OCI-LY1 (cell line): ENCODE results near the gene SUPT20HL2.

Experiments used
- EZH2 ChIP-seq: fragments of 200-600 bp; sonication (generic), shearing (Covaris generic); IDR thresholded peaks from 2 replicates; pipeline ENCODE4 v1.8.0; 2017; ENCODE audit warnings: borderline replicate concordance, mixed run types, mild to moderate bottlenecking, antibody characterized with exemption, low read length, moderate library complexity, mixed read lengths
- TF ChIP-seq, protein P1 (sequence below): fragments of 200-600 bp; sonication (generic), shearing (Covaris generic); IDR thresholded peaks from 2 replicates; pipeline ENCODE4 v1.5.1; 2017; ENCODE audit warnings: mild to moderate bottlenecking, antibody characterized with exemption, low read length, moderate library complexity, mixed read lengths

DNA sequence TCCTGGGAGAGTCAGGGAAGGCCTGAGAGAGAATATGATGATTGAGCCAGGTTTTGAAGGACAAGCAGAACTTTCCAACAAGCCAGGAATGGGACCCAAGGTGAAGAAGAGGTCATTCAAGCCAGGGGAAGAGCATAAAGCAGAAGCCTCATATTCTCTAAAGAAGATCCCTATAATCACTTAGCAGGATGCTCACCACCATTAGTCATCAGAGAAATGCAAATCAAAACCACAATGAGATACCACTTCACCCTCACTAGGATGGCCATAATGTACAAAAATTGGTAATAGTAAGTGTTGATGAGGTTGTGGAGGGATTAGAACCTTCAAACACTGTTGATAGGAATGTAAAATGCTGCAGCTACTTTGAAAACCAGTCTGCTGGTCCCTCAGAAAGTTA lies 26.0 kb upstream of the SUPT20HL2 start:
- TF ChIP-seq, protein P1, sequence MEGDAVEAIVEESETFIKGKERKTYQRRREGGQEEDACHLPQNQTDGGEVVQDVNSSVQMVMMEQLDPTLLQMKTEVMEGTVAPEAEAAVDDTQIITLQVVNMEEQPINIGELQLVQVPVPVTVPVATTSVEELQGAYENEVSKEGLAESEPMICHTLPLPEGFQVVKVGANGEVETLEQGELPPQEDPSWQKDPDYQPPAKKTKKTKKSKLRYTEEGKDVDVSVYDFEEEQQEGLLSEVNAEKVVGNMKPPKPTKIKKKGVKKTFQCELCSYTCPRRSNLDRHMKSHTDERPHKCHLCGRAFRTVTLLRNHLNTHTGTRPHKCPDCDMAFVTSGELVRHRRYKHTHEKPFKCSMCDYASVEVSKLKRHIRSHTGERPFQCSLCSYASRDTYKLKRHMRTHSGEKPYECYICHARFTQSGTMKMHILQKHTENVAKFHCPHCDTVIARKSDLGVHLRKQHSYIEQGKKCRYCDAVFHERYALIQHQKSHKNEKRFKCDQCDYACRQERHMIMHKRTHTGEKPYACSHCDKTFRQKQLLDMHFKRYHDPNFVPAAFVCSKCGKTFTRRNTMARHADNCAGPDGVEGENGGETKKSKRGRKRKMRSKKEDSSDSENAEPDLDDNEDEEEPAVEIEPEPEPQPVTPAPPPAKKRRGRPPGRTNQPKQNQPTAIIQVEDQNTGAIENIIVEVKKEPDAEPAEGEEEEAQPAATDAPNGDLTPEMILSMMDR, result no peak
- TF ChIP-seq EZH2, result no peak
